ENCODE data around the gene TIMM22.
"Not testable (repeated sequence)": the region's sequence is repeated elsewhere in the genome, so short reads cannot be mapped to it uniquely, and the experiment has no call there.

The TIMM22 gene

GRCh38 chr17:1039511-1040215 lies 42.7 kb downstream of the TIMM22 start:
- peak; percentile 86 for DNase-seq (ENCODE audit: low spot score)

- DNase-seq (ENCODE audit: low spot score): no peak
These were observed 43.3 kb downstream of the TIMM22 start for GRCh38 chr17:1040216-1040600.

GRCh38 chr17:1041746-1042145 lies 44.8 kb downstream of the TIMM22 start:
- DNase-seq (ENCODE audit: low spot score): no peak

GRCh38 chr17:1042486-1042885 lies 45.6 kb downstream of the TIMM22 start:
- no peak for DNase-seq (ENCODE audit: low spot score)

- peak; percentile 89 for DNase-seq (ENCODE audit: low spot score)
These were observed 46.8 kb downstream of the TIMM22 start for GRCh38 chr17:1043601-1044251.

GRCh38 chr17:1044387-1045009 lies 47.6 kb downstream of the TIMM22 start:
- DNase-seq (ENCODE audit: low spot score): not testable (repeated sequence)

DNA sequence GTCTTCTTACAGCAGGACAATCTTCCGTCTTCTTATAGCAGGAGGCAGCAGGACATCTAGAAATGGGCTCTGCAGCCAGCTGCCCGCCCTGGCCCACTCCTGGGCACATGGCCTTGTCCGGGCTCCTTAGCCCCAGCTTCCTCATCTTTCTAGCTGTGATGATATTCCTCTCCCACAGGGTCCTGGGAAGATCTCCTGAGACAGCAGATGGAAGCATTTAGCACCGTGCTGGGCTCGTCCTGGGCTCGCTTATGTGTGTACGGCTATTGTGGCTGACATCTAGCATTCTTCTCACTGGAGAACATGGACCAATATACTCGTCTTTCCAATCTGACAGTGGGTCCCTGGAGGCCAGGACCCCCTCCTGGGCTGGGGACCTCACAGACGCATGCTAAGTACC lies 48.5 kb downstream of the TIMM22 start:
- DNase-seq (ENCODE audit: low spot score): no peak

DNA sequence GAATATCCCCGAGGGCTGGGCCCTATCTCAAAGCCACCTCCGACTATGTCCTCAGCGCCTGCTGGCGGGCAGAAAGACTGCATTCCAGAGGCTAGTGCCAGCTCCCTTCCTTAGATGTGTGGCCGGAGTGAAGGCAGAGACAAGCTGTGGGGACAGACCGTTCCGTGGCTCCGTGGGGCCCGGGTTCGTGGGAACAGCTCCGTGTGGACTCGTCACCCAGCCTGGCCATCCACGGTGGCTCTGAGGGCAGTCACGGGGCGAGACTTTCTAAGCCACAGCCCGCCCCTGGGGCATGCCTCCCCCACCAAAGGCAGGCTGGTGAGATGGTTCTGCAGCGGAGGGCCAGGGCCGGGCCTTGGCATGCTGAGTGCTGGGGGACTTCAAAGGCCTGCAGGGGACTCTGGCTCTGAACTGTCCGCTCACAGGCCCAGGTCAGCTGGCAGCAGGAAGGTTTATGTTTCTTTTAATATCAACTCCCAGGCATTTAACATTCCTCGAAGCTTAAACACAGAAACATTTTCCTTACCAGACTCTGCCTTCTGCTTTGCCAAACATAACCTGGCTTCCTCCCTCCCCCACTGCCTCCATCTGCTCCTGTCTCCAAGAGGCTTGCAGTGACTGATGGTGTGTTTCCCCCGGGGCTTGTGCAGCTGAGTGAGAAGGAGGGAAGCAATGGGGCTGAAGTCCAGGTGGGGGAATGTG lies 50.4 kb downstream of the TIMM22 start:
- no peak for DNase-seq (ENCODE audit: low spot score)

DNA sequence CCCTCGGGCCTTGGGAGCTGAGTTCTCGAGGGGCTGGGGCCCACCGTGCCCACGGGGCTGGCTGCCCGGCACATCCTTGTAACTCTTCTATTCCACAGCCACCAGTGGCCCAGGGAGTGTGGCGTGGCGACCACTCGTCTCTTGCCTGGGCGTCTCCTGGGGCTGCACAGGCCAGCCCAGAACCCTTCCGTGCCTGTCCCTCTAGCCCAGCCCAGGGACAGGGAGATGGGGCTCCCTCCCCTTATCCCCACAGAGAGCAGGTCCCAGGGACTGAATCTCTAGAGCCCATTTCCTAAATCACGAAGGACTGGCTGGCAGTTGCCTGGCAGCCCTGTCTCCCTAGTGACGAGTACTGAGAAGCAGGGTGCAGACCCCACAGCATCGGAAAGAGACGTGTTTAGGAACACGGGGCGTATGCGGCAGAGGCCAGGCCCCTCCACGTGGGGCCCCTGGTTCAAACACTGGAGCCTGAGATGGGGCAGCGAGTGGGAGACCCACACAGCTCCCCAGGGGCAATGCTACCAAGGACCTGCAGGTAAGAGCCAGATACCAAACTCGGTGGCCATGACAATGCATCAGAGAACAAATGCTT lies 51.0 kb downstream of the TIMM22 start:
- no peak for DNase-seq (ENCODE audit: low spot score)

- DNase-seq (ENCODE audit: low spot score): not testable (repeated sequence)
These were observed 51.7 kb downstream of the TIMM22 start for GRCh38 chr17:1048516-1049115.

DNA sequence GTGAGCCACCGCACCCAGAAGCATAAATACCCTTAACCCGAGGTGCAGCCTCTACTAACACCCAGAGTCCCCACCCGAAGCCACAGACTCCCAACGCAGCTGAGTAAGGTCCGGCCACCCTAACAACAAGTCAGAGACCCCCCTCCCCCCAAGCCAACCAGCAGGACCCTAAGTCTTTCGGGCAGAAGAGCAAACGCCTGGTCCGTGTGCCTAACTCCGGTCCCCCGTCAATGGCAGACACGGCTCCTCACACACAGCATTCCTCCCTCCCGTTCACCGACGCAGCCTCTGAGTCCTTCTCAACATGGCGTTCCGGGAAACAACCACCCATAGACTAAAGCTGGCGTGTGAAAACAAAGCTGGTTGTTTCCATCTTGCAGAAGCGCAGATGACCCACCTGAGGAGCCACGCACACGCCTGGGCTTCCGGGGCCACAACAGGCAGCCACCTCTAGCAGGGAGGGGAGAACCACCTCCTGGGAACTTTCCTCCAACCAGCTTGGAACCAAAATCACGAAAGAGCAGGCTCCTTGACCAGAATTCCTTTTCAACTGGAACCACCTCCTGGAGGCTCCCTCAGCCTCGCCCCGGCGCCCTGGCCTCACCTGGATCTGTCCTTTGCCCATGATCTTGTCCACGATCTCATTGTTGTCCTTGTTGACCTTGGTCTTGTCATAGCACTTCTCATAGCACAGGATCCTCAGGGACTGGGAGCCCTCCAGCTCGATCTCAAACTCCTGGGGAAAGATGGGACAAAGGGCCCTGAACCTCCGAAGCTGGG lies 52.7 kb downstream of the TIMM22 start:
- DNase-seq (ENCODE audit: low spot score): no peak

DNA sequence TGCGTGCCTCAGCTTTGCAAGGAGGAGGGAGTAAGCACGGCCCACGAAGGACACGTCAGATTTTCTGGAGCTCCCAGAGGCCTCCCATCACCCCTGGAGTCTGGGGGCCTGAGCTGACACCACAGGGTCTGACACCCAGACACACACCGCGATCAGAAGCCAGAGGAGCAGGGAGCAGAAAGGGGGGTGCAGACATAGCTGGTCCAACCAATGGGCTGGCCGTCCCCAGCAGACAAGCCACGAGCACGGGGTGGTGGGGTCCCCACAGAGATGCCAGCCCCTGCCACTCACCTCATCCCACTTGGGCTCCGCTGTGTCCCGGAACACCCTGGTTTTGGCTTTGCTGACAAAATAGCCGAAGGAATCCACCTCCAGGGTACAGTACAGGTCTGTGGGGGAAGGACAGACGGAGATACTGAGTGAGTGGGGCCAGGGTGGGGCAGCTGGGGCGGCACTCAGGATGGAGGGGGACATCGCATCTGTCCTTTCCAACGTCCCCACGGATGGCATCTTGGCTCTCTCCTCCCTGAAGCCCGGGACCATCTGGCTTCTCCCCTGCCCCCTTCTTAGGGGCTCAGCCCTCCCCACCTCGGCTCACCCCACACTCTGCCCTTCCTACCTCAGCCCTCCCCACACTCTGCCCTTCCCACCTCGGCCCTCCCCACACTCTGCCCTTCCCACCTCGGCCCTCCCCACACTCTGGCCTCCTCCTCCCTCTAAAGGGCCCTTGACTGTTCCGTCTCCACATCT lies 53.5 kb downstream of the TIMM22 start:
- DNase-seq (ENCODE audit: low spot score): no peak

DNA sequence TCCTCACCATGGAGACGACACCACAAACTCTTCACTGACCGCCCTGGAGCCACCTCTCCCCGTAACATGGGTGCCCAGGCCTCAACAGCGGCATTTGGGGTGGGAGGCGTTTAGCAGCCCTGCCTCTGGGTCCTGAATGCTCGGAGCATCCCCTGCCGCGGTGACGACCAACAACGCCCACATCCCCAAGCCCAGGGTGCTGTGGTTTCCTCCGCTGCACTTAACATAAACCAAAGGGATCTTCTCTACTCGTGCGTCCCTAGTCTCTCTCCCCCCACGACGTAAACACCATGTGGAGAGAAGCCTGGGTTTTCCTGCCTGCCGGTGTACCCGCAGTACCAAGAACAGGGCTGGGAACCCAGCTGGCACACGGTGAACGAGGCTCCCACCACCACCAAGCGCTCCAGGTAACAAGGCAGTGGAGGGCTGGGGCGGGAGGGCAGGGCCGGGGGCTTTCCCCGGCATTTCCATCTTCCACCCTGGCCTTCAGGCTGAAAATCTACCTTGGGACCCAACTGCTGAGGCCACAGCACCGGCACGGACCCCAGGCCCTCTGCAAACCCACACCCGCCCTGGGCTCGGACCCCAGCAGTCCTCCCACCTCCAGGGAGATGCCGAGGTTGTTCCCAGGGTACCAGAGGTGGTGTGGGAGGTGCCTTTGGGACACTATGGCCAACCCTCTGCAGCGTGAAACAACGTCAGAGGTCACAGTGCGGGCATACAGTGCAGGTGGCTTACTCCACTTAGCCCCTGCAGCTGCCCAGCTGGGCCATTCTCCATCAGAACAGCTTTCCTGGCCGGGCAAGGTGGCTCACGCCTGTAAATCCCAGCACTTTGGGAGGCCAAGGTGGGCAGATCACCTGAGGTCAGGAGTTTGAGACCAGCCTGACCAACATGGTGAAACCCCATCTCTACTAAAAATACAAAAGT lies 54.3 kb downstream of the TIMM22 start:
- DNase-seq (ENCODE audit: low spot score): no peak

Data from kidney capillary endothelial cell (primary cell).